Natural killer cell treated with Interleukin-12 subunit alpha and Interleukin-12 subunit beta and Interleukin-15 and Interleukin-18, amount 100 ng/mL, for 72 hours (primary cell): Measurements from ENCODE around the gene ERCC3. TPM values are rescaled to one million over a fixed set of nuclear protein-coding genes. Genes with fewer than 3 reads are reported as not detected.
"Not testable (repeated sequence)": the region's sequence is repeated elsewhere in the genome, so short reads cannot be mapped to it uniquely, and the experiment has no call there.

Source experiments
- ATAC-seq, 2 donors: fragments of 150-1000 bp; cut with Tn5 transposase in 1 of 2; sonication (Bioruptor Pico), chemical (Tn5 transposase) in 1 of 2; 2 replicates each; pipeline ENCODE4 v1.10.0; 2021
- DNase-seq: peaks from one replicate; pipeline ENCODE4 v3.0.0; 2022; ENCODE audit warnings: low spot score
- H3K27ac Mint-ChIP-seq, 2 donors: 1 replicate in 1 of 2; 2 replicates in 1 of 2; pipeline ENCODE4 v1.8.0; 2022; ENCODE audit warnings: mixed read lengths in 2 of 2, mild to moderate bottlenecking in 1 of 2, moderate library complexity in 1 of 2
- H3K27me3 Mint-ChIP-seq, 2 donors: 1 replicate in 1 of 2; 2 replicates in 1 of 2; pipeline ENCODE4 v1.8.0; 2022; ENCODE audit warnings: mixed read lengths in 2 of 2
- H3K36me3 Mint-ChIP-seq: one replicate; pipeline ENCODE4 v1.8.0; 2022; ENCODE audit warnings: mixed read lengths
- H3K4me1 Mint-ChIP-seq, 2 donors: 1 replicate in 1 of 2; 2 replicates in 1 of 2; pipeline ENCODE4 v1.8.0; 2022; ENCODE audit warnings: low read depth in 2 of 2, mixed read lengths in 2 of 2, mild to moderate bottlenecking in 1 of 2
- H3K4me3 Mint-ChIP-seq: one replicate; pipeline ENCODE4 v1.8.0; 2022; ENCODE audit warnings: mixed read lengths
- H3K9me3 Mint-ChIP-seq: 2 replicates; pipeline ENCODE4 v1.8.0; 2022; ENCODE audit warnings: mixed read lengths
- total RNA-seq, 2 donors: library from RNA; stranded (reverse); gene quantifications; one replicate each; pipeline ENCODE4 v1.2.3, GENCODE V29; 2022

ERCC3 gene
- total RNA-seq, 2 donors from 2014 or later, result 73.5 to 102 TPM

- Mint-ChIP-seq H3K27me3 (no peaks in the 10 kb centered on the region), H3K4me3 (no peak overlapping the region), H3K36me3 (peaks cover 13% of the 10 kb centered on the region), H3K4me1 (peaks cover 0 to 2% of the 10 kb centered on the region in 2 donors), H3K27ac (no peak overlapping the region), H3K9me3 (no peaks in the 10 kb centered on the region)
- no peak for DNase-seq
- no peak for ATAC-seq
Observed at GRCh38 chr2:127261804-127262406, 32.0 kb downstream of the ERCC3 start.

DNA sequence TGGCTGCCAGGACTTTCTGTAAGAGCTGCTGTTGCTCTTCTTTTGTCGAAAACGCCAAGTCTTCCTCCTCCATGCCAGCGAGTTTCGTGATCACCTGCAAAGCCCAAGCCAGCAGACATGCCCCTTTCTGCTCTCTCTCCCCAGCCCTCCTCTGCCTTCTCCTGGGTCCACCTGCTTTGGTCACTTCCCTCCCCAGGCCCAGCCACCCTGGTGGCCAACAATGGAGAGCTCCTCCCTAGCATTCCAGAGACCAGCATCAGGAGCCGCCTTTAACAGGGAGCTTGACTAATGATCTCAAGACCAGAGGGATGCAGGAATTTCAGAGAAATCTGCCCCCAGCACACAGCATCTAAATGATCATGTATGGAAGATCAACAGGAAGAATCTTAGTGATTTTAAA is 34.6 kb downstream of the ERCC3 start:
- no peak overlapping the region for H3K4me3 Mint-ChIP-seq
- ATAC-seq (no peak), DNase-seq (no peak)
- H3K4me1 Mint-ChIP-seq, result peaks cover 0 to 5% of the 10 kb centered on the region in 2 donors
- no peaks in the 10 kb centered on the region for H3K27me3 Mint-ChIP-seq
- peak overlapping the region in 1 of 2 donors; percentile 8 for H3K27ac Mint-ChIP-seq
- H3K9me3 Mint-ChIP-seq, result no peaks in the 10 kb centered on the region
- peaks cover 13% of the 10 kb centered on the region for H3K36me3 Mint-ChIP-seq

DNA sequence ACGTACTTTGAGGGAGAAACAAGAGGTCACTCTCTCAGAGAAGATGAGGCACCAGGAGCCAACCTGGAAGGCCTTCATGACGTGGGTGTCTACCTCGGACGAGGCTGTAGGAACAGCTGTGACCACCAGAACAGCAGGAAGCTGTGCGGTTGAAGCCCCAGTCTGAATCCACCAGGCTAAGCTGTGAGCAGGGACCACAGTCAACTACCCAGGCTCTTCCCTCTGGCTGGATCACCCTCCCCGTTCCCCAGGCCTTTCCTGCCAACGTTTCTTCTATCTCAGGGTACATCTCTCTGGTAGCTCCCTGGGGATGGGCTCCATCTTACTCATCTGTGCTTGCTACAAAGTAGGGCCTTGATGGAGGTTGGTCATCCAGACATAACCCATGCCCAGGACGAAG is 37.1 kb downstream of the ERCC3 start:
- ATAC-seq, result no peak
- H3K27me3 Mint-ChIP-seq, result no peaks in the 10 kb centered on the region
- H3K4me1 Mint-ChIP-seq, result peaks cover 0 to 5% of the 10 kb centered on the region in 2 donors
- H3K4me3 Mint-ChIP-seq, result no peak overlapping the region
- no peaks in the 10 kb centered on the region for H3K9me3 Mint-ChIP-seq
- no peak for DNase-seq
- no peak overlapping the region for H3K27ac Mint-ChIP-seq
- peaks cover 13% of the 10 kb centered on the region for H3K36me3 Mint-ChIP-seq

- Mint-ChIP-seq H3K9me3 (no peaks in the 10 kb centered on the region), H3K27ac (no peak overlapping the region)
- ATAC-seq, result no peak
Observed at GRCh38 chr2:127256381-127256780, 37.6 kb downstream of the ERCC3 start.

DNA sequence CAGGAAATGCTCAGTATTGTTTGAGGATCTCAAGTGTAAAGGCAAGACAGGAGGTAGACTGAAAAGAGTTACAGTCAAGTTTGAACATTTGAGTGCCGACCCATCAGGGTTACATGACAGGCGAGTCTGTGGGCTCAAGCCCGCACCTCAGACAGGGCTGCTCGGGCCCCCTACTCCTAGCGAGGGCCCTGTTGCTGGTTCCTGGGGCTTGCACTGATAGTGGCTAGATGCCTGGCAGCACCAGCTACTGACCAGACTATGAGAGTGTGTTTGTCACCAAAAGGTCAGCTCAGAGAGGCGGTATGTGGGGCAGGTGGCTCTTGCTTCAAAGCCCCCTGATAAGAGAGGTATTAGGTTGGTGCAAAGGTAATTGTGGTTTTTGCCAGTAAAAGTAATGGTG is 38.2 kb downstream of the ERCC3 start:
- peaks cover 0 to 5% of the 10 kb centered on the region in 2 donors for H3K4me1 Mint-ChIP-seq
- H3K9me3 Mint-ChIP-seq, result no peaks in the 10 kb centered on the region
- no peak overlapping the region for H3K4me3 Mint-ChIP-seq
- no peaks in the 10 kb centered on the region for H3K27me3 Mint-ChIP-seq
- no peak for DNase-seq
- H3K36me3 Mint-ChIP-seq, result peaks cover 13% of the 10 kb centered on the region
- ATAC-seq, result no peak
- no peak overlapping the region for H3K27ac Mint-ChIP-seq

More at GRCh38 chr2:127256381-127256780, 37.6 kb downstream of the ERCC3 start:
- H3K4me3 Mint-ChIP-seq, result no peak overlapping the region
- peaks cover 13% of the 10 kb centered on the region for H3K36me3 Mint-ChIP-seq
- H3K27me3 Mint-ChIP-seq, result no peaks in the 10 kb centered on the region
- peaks cover 0 to 5% of the 10 kb centered on the region in 2 donors for H3K4me1 Mint-ChIP-seq
- DNase-seq, result no peak

DNA sequence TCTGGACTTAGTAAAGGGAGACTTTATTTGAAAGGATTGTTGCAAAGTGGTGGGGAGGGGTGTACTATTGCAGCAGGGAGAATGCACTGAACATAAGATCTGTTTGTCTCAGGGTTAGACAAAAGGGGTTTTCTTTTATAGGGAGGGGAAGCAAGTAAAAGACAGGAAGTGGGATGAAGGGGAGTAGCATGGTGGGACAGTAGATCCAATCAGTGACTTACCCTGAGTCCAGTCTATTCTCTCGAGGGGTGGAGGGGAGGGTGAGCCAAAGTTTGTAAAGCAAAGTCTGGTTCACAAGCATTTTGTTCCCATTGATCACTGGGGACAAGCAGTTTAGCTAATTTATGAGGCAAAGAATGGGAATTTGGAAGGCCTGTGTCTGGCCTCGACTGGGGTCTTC is 38.8 kb downstream of the ERCC3 start:
- Mint-ChIP-seq H3K4me3 (no peak overlapping the region), H3K4me1 (peaks cover 0 to 5% of the 10 kb centered on the region in 2 donors), H3K9me3 (no peaks in the 10 kb centered on the region), H3K27ac (no peak overlapping the region), H3K27me3 (no peaks in the 10 kb centered on the region), H3K36me3 (peaks cover 13% of the 10 kb centered on the region)
- ATAC-seq, result no peak
- no peak for DNase-seq

DNA sequence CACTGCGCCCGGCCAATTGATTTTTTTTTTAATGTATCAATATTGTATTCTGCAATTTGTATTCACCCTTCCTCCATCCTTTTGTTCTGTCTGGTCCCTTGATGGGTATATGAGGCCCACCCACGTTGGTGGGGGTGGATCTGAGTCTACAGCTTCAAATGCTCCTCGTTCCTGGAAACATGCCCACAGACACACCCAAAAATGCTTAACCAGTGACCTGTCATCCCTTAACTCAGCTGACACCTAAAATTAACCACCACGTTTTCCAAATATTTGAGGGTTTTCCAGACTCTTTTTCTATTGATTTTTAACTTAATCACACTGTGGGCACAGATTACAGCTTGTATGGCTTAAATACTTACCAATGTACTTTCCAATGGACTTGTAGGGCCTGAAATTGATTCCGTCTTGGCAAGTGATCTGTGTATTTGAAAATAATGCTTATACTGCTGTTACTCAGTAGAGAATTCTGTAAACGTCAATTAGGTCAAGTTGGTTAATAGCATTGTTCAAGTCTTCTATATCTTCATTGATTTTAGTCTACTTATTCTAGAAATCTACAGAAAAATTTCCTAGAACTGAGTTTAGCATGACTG is 39.5 kb downstream of the ERCC3 start:
- DNase-seq (no peak), ATAC-seq (no peak)
- peaks cover 10% of the 10 kb centered on the region for H3K36me3 Mint-ChIP-seq
- H3K4me3 Mint-ChIP-seq, result no peak overlapping the region
- H3K27ac Mint-ChIP-seq, result no peak overlapping the region
- no peaks in the 10 kb centered on the region for H3K9me3 Mint-ChIP-seq
- H3K27me3 Mint-ChIP-seq, result no peaks in the 10 kb centered on the region
- peaks cover 0 to 5% of the 10 kb centered on the region in 2 donors for H3K4me1 Mint-ChIP-seq

GRCh38 chr2:127241184-127241583 is 52.8 kb downstream of the ERCC3 start:
- peaks cover 14% of the 10 kb centered on the region for H3K36me3 Mint-ChIP-seq
- not testable (repeated sequence) for DNase-seq, H3K4me1 Mint-ChIP-seq, H3K27ac Mint-ChIP-seq, H3K4me3 Mint-ChIP-seq, ATAC-seq, H3K27me3 Mint-ChIP-seq, H3K9me3 Mint-ChIP-seq

DNA sequence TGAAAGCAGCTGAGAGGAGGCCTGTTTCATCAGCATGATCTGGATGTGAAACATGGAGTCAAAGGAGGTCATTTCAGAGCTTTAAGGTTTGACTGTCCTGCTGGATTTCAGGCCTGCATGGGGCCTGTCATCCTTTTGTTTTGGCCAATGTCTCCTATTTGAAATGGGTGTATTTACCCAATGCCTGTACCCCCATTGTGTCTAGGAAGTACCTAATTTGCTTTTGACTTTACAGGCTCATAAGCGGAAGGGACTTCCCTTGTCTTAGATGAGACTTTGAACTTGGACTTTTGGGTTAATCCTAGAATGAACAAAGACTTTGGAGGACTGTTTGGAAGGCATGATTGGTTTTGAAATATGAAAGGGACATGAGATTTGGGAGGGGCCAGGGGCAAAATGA is 54.5 kb downstream of the ERCC3 start:
- no peak overlapping the region for H3K4me3 Mint-ChIP-seq
- H3K36me3 Mint-ChIP-seq, result peaks cover 14% of the 10 kb centered on the region
- ATAC-seq (no peak), DNase-seq (no peak)
- no peaks in the 10 kb centered on the region for H3K27me3 Mint-ChIP-seq
- no peak overlapping the region for H3K27ac Mint-ChIP-seq
- H3K4me1 Mint-ChIP-seq, result no peaks in the 10 kb centered on the region
- H3K9me3 Mint-ChIP-seq, result peaks cover 8% of the 10 kb centered on the region

DNA sequence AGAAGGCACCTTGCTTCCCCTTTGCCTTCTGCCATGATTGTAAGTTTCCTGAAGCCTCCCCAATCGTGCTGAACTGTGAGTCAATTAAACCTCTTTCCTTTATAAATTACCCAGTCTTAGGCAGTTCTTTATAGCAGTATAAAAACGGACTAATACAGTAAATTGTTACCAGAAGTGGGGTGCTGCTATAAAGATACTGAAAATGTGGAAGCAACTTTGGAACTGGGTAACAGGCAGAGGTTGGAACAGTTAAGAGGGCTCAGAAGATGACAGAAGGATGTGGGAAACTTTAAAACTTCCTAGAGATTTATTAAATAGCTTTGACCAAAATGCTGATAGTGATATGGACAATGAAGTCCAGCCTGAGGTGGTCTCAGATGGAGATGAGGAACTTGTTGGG is 56.2 kb downstream of the ERCC3 start:
- H3K9me3 Mint-ChIP-seq, H3K4me3 Mint-ChIP-seq, H3K4me1 Mint-ChIP-seq, DNase-seq, H3K27me3 Mint-ChIP-seq, ATAC-seq, H3K27ac Mint-ChIP-seq: not testable (repeated sequence)
- peaks cover 14% of the 10 kb centered on the region for H3K36me3 Mint-ChIP-seq

DNA sequence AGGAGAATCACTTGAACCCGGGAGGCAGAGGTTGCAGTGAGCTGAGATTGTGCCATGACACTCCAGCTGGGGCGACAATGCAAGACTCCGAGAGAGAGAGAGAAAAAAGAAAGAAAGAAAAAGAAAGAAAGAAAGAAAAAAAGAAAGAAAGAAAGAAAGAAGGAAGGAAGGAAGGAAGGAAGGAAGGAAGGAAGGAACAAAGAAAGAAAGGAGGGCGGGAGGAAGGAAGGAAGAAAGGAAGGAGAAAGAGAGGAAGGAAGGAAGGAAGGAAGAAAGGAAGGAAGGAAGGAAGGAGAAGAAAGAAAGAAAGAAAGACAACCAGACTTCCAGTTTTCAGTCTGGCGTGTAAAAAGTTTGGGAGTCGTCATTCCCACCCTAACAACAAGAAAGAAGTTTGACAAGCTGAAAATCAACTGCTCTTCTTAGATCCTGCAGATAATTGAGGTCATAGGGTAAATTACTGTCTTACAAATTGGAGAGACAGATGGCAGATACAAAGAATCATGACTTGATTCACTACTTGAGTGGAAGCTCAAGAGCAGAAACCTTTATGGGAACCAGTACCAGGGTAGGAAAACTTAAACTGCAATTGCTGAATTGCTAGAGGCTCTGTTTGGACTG is 58.8 kb downstream of the ERCC3 start:
- ATAC-seq (no peak), DNase-seq (no peak)
- no peak overlapping the region for H3K27ac Mint-ChIP-seq
- no peak overlapping the region for H3K4me3 Mint-ChIP-seq
- H3K36me3 Mint-ChIP-seq, result peaks cover 6% of the 10 kb centered on the region
- no peaks in the 10 kb centered on the region for H3K4me1 Mint-ChIP-seq
- H3K9me3 Mint-ChIP-seq, result peaks cover 4% of the 10 kb centered on the region
- no peaks in the 10 kb centered on the region for H3K27me3 Mint-ChIP-seq

- ATAC-seq (no peak), DNase-seq (no peak)
- Mint-ChIP-seq H3K9me3 (peaks cover 4% of the 10 kb centered on the region), H3K4me3 (no peak overlapping the region), H3K27me3 (peaks cover 2 to 8% of the 10 kb centered on the region in 2 donors), H3K27ac (no peak overlapping the region), H3K4me1 (no peaks in the 10 kb centered on the region), H3K36me3 (peaks cover 6% of the 10 kb centered on the region)
Observed at GRCh38 chr2:127233710-127234109, 60.2 kb downstream of the ERCC3 start.

DNA sequence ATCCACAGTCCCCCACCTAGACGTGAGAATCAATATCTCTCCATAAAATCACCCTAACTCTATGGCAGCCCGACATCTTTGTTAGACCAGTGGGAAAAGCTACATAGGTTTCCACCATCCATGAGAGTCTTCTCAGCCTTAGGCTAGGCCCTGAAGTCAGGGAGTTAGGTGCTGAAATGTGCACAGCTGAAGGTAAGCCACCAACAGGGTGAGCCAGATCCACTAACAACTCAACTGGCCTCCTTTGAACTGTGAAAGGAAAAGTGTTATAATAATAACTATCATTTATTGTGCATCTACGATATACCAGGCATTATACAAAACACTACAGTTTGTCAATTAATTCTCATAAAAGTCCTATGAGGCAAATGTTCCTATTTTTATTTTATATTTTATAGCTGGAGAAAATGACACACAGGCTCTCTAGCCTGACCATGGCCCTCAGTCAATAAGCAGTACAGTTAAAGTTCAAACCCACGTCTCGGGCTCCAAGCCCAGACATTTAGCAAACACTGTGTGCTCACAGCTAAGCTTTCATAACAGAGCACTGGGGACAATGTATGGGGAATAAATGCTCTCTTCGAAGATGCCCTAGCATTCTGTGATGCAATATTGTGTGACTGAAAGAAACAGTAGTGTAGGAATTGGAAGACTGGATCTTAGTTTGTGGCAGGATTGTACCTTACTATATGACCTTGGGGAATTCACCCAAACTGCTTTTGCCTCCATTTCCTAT is 62.6 kb downstream of the ERCC3 start:
- ATAC-seq (no peak), DNase-seq (no peak)
- H3K4me3 Mint-ChIP-seq, result no peak overlapping the region
- peaks cover 5% of the 10 kb centered on the region for H3K36me3 Mint-ChIP-seq
- no peak overlapping the region for H3K27ac Mint-ChIP-seq
- H3K4me1 Mint-ChIP-seq, result peaks cover 2 to 4% of the 10 kb centered on the region in 2 donors
- H3K9me3 Mint-ChIP-seq, result no peaks in the 10 kb centered on the region
- H3K27me3 Mint-ChIP-seq, result peaks cover 9 to 14% of the 10 kb centered on the region in 2 donors

DNA sequence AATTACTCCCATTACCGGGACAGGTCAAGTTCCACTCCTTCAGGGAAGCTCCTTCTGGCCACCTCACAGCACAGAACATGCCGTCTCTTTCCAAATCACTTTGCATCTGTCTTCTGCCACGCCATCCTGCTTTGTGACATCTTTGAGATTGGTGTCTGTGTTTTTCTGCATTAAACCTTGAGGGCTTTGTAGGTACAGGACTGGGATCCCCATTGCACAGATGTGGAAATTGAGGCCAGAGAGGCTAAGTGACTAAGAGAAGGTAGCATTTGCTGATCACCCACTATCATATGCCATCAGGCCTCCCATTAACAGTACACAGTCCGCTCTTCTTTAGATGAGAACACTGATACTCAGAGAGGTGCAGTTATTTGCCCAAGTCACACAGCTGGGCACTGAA is 64.4 kb downstream of the ERCC3 start:
- peaks cover 2 to 4% of the 10 kb centered on the region in 2 donors for H3K4me1 Mint-ChIP-seq
- H3K9me3 Mint-ChIP-seq, result no peaks in the 10 kb centered on the region
- DNase-seq (no peak), ATAC-seq (no peak)
- H3K27me3 Mint-ChIP-seq, result peaks cover 20 to 30% of the 10 kb centered on the region in 2 donors
- no peak overlapping the region for H3K4me3 Mint-ChIP-seq
- peaks cover 5% of the 10 kb centered on the region for H3K36me3 Mint-ChIP-seq
- H3K27ac Mint-ChIP-seq, result no peak overlapping the region
